ENCODE data around the gene FBXL16. TPM values are rescaled to one million over a fixed set of nuclear protein-coding genes. Genes with fewer than 3 reads are reported as not detected.

Gene FBXL16
- total and polyA plus RNA-seq, 2 donors (not counting 3 experiments of a cell fraction or from before 2014, with no cell fraction given), result 0.07 to 0.22 TPM

GRCh38 chr16:648781-649589, 56.6 kb downstream of the FBXL16 start, which contains the start of gene WDR90:
Gene WDR90, plus strand, starts transcription at chr16:649365. Its CDS starts 52 bp downstream, at chr16:649417.
- dilution Hi-C loops (cut with MboI; ENCODE audit: extremely low pct_ligation_motif_present, low sequenced_read_pairs) (no loop called here), intact Hi-C loops (cut with micrococcal nuclease) (loop anchor here (1.0 kb wide), 2 partner anchors 11 to 12 kb away; no protein-coding TSS in a partner anchor)
- H3K27ac ChIP-seq (ENCODE audit: insufficient read depth, low read depth, low read length), result peak within 1 kb of the TSS; percentile 69
- H2AFZ ChIP-seq (ENCODE audit: low read depth, low read length), result peak within 1 kb of the TSS; percentile 79
- no peaks in the 10 kb centered on the region for H3K9me1 ChIP-seq (replicated peaks; ENCODE audit: control insufficient read depth, extremely low read depth, insufficient read depth, low read length)
- FAIRE-seq (peak; percentile 96), DNase-seq (ENCODE audit: low read depth, low spot score) (peak; percentile 89)
- H3K36me3 ChIP-seq (ENCODE audit: control insufficient read depth in 2 of 2, extremely low read depth in 1 of 2, insufficient read depth in 2 of 2, low read length in 2 of 2), result peaks cover 0 to 2% of the 10 kb centered on the region in 2 experiments
- no peaks in the 10 kb centered on the region for H3K27me3 ChIP-seq (ENCODE audit: control insufficient read depth in 2 of 2, insufficient read depth in 2 of 2, low read length in 2 of 2)
- CTCF ChIA-PET, result interaction anchor here (0.8 to 1.8 kb wide), 6 partner anchors 8 to 72 kb away, joined by 3 to 11 read pairs (median 4); partner anchors contain the start of genes METTL26 and RAB40C
- H3K9me3 ChIP-seq (replicated peaks; ENCODE audit: control insufficient read depth, insufficient read depth, low read length), result no peaks in the 10 kb centered on the region
- H3K4me3 ChIP-seq (replicated peaks in 1 of 3; ENCODE audit: insufficient read depth in 1 of 3, low read depth in 1 of 3, low read length in 3 of 3), result peak within 1 kb of the TSS; percentile 13 to 57 (median 55)
- TF ChIP-seq POLR2AphosphoS5 (IDR thresholded peaks at IDR 0.05; ENCODE audit: insufficient read depth, low read depth, low read length) (peak; percentile 75), MAX (IDR thresholded peaks at IDR 0.05; ENCODE audit: insufficient read depth, insufficient read length) (peak; percentile 97), EZH2 (IDR thresholded peaks at IDR 0.05; ENCODE audit: borderline replicate concordance, low read depth, low read length, severe bottlenecking) (no peak), FOS (IDR thresholded peaks at IDR 0.05; ENCODE audit: borderline replicate concordance, insufficient read depth, low read length) (no peak), GATA2 (IDR thresholded peaks at IDR 0.05; ENCODE audit: insufficient read depth, insufficient read length, low read depth, low read length) (no peak), POLR2A (IDR thresholded peaks at IDR 0.05; ENCODE audit: low read depth, low read length) (peak; percentile 61), MYC (IDR thresholded peaks at IDR 0.05; ENCODE audit: low read depth, low read length) (peak; percentile 64)
- H3K79me2 ChIP-seq (ENCODE audit: control insufficient read depth, insufficient read depth, low read length), result no peaks in the 10 kb centered on the region
- POLR2A ChIA-PET, result interaction anchor here (0.9 to 1.3 kb wide), 2 partner anchors 12 kb away, joined by 3 to 4 read pairs; partner anchors contain the start of gene METTL26
- H4K20me1 ChIP-seq (replicated peaks; ENCODE audit: control insufficient read depth, extremely low read depth, insufficient read depth, low read length), result no peaks in the 10 kb centered on the region
- H3K4me2 ChIP-seq (ENCODE audit: insufficient read depth, low read length), result peak within 1 kb of the TSS; percentile 75
- peaks cover 8% of the 10 kb centered on the region for H3K4me1 ChIP-seq (ENCODE audit: control insufficient read depth, extremely low read depth, insufficient read depth, low read length)
- peak within 1 kb of the TSS; percentile 65 for H3K9ac ChIP-seq (replicated peaks; ENCODE audit: extremely low read depth, insufficient read depth, low read length)
- TSS peak; percentile 77 for BruUV-seq (replicated peaks)
